Hematopoietic multipotent progenitor cell treated with erythropoietin and hydrocortisone succinate and interleukin-3 and kit ligand, for 4 days (in vitro differentiated cells): ENCODE measurements around the gene PDZD7.
"Not testable (repeated sequence)": the region's sequence is repeated elsewhere in the genome, so short reads cannot be mapped to it uniquely, and the experiment has no call there.

ENCODE experiments used
- DNase-seq: peaks from one replicate; pipeline ENCODE4 v3.0.0-alpha.2; 2015

Gene PDZD7

GRCh38 chr10:101036726-101037125 is 5.8 kb upstream of the PDZD7 start:
- no peak for DNase-seq

GRCh38 chr10:101035916-101036702 is 5.2 kb upstream of the PDZD7 start:
- DNase-seq, result no peak

GRCh38 chr10:101035314-101035713 is 4.4 kb upstream of the PDZD7 start:
- no peak for DNase-seq

GRCh38 chr10:101034404-101034803 is 3.5 kb upstream of the PDZD7 start:
- DNase-seq, result not testable (repeated sequence)

- no peak for DNase-seq
Measured at GRCh38 chr10:101033276-101033675, 2.3 kb upstream of the PDZD7 start.

- DNase-seq, result peak; percentile 93
Measured at GRCh38 chr10:101032637-101033224, 1.8 kb upstream of the PDZD7 start.

- DNase-seq, result peak; percentile 80
Measured at GRCh38 chr10:101031796-101032636, 1.1 kb upstream of the PDZD7 start.

- no peak for DNase-seq
Measured at GRCh38 chr10:101030496-101031127, 317 bp downstream of the PDZD7 start.

- no peak for DNase-seq
Measured at GRCh38 chr10:101029520-101030295, 1.2 kb downstream of the PDZD7 start.

- DNase-seq, result no peak
Measured at GRCh38 chr10:101028446-101029337, 2.2 kb downstream of the PDZD7 start.

GRCh38 chr10:101027106-101027720 is 3.7 kb downstream of the PDZD7 start:
- DNase-seq, result no peak

GRCh38 chr10:101022967-101023705 is 7.8 kb downstream of the PDZD7 start:
- no peak for DNase-seq

GRCh38 chr10:101021692-101022251 is 9.2 kb downstream of the PDZD7 start:
- no peak for DNase-seq

GRCh38 chr10:101021239-101021638 is 9.7 kb downstream of the PDZD7 start:
- DNase-seq, result no peak

GRCh38 chr10:101020427-101021075 is 10.4 kb downstream of the PDZD7 start:
- DNase-seq, result no peak

GRCh38 chr10:101019440-101019703 is 11.6 kb downstream of the PDZD7 start:
- no peak for DNase-seq

GRCh38 chr10:101018600-101019439 is 12.1 kb downstream of the PDZD7 start:
- DNase-seq, result peak; percentile 93

- DNase-seq, result no peak
Measured at GRCh38 chr10:101018118-101018599, 12.8 kb downstream of the PDZD7 start.
